H9 (cell line): ENCODE measurements around the gene ACYP1. TPM values are rescaled to one million over a fixed set of nuclear protein-coding genes. Genes with fewer than 3 reads are reported as not detected.

ENCODE experiments used
- DNase-seq: peaks from one replicate; pipeline ENCODE4 v3.0.0-alpha.2; 2017
- H2AFZ ChIP-seq: one replicate; pipeline ENCODE4 v1.6.1; 2013; ENCODE audit warnings: mild to moderate bottlenecking, low read length, control low read depth, moderate library complexity
- H2AK5ac ChIP-seq: 2 replicates; pipeline ENCODE4 v1.6.1; 2013; ENCODE audit warnings: low read length, control low read depth, mixed read lengths; ENCODE audit not compliant: insufficient read length
- H2BK120ac ChIP-seq: one replicate; pipeline ENCODE4 v1.6.1; 2013; ENCODE audit warnings: low read depth, mild to moderate bottlenecking, low read length, control low read depth, inconsistent platforms; ENCODE audit not compliant: poor library complexity, severe bottlenecking
- H2BK12ac ChIP-seq: 2 replicates; pipeline ENCODE4 v1.6.1; 2013; ENCODE audit warnings: low read length, control low read depth, mixed read lengths, low read depth; ENCODE audit not compliant: insufficient read length
- H2BK15ac ChIP-seq: 2 replicates; pipeline ENCODE4 v1.6.1; 2013; ENCODE audit warnings: low read depth, low read length, control low read depth
- H2BK20ac ChIP-seq: one replicate; pipeline ENCODE4 v1.6.1; 2013; ENCODE audit warnings: low read depth, mild to moderate bottlenecking, low read length, control low read depth, inconsistent platforms; ENCODE audit not compliant: poor library complexity, severe bottlenecking
- H2BK5ac ChIP-seq: 2 replicates; pipeline ENCODE4 v1.6.1; 2013; ENCODE audit warnings: low read length, control low read depth, mixed read lengths; ENCODE audit not compliant: insufficient read length
- H3K14ac ChIP-seq: 2 replicates; pipeline ENCODE4 v1.6.1; 2013; ENCODE audit warnings: low read length, control low read depth; ENCODE audit not compliant: insufficient read depth
- H3K18ac ChIP-seq: 2 replicates; pipeline ENCODE4 v1.6.1; 2013; ENCODE audit warnings: low read depth, mild to moderate bottlenecking, mixed read lengths, low read length, control low read depth; ENCODE audit not compliant: insufficient read length
- H3K23ac ChIP-seq: 2 replicates; pipeline ENCODE4 v1.6.1; 2013; ENCODE audit warnings: low read length, control low read depth, mixed read lengths, low read depth; ENCODE audit not compliant: insufficient read length
- H3K23me2 ChIP-seq: 2 replicates; pipeline ENCODE4 v1.6.1; 2013; ENCODE audit warnings: low read depth, mild to moderate bottlenecking, mixed read lengths, low read length, control low read depth; ENCODE audit not compliant: insufficient read length, poor library complexity, severe bottlenecking
- H3K27ac ChIP-seq: 2 replicates; pipeline ENCODE4 v1.5.1; 2013; ENCODE audit warnings: low read length, control low read depth, mixed read lengths, low read depth; ENCODE audit not compliant: insufficient read length
- H3K27me3 ChIP-seq: 2 replicates; pipeline ENCODE4 v1.6.1; 2013; ENCODE audit warnings: low read length, control low read depth, inconsistent platforms; ENCODE audit not compliant: insufficient read depth
- H3K4ac ChIP-seq: 2 replicates; pipeline ENCODE4 v1.6.1; 2013; ENCODE audit warnings: low read depth, mild to moderate bottlenecking, control low read depth, inconsistent platforms, low read length, moderate library complexity
- H3K4me1 ChIP-seq: 2 replicates; pipeline ENCODE4 v1.6.1; 2013; ENCODE audit warnings: low read length, control low read depth, inconsistent platforms; ENCODE audit not compliant: insufficient read depth
- H3K4me2 ChIP-seq: 2 replicates; pipeline ENCODE4 v1.6.1; 2013; ENCODE audit warnings: low read length, control low read depth, mixed read lengths; ENCODE audit not compliant: insufficient read length, insufficient read depth
- H3K56ac ChIP-seq: 2 replicates; pipeline ENCODE4 v1.6.1; 2013; ENCODE audit warnings: low read depth, mild to moderate bottlenecking, mixed read lengths, low read length, control low read depth; ENCODE audit not compliant: insufficient read length
- H3K79me1 ChIP-seq: 2 replicates; pipeline ENCODE4 v1.6.1; 2013; ENCODE audit warnings: low read depth, mild to moderate bottlenecking, moderate library complexity, low read length, control low read depth, inconsistent platforms; ENCODE audit not compliant: insufficient read depth, poor library complexity, severe bottlenecking
- H3K79me2 ChIP-seq: 2 replicates; pipeline ENCODE4 v1.6.1; 2013; ENCODE audit warnings: low read length, control low read depth, inconsistent platforms; ENCODE audit not compliant: insufficient read depth
- H3K9ac ChIP-seq: 2 replicates; pipeline ENCODE4 v1.6.1; 2013; ENCODE audit warnings: low read length, control low read depth, mixed read lengths; ENCODE audit not compliant: insufficient read length; ENCODE audit errors: extremely low read depth
- H3K9me3 ChIP-seq: one replicate; pipeline ENCODE4 v1.6.1; 2013; ENCODE audit warnings: low read depth, low read length, inconsistent platforms; ENCODE audit not compliant: control insufficient read depth
- H3T11ph ChIP-seq: one replicate; pipeline ENCODE4 v1.6.1; 2013; ENCODE audit warnings: mild to moderate bottlenecking, low read length, control low read depth, inconsistent platforms
- H4K20me1 ChIP-seq: one replicate; pipeline ENCODE4 v1.6.1; 2013; ENCODE audit not compliant: control insufficient read depth, insufficient read length, insufficient read depth
- H4K5ac ChIP-seq: 2 replicates; pipeline ENCODE4 v1.6.1; 2013; ENCODE audit warnings: low read depth, mild to moderate bottlenecking, mixed read lengths, low read length, control low read depth; ENCODE audit not compliant: insufficient read length
- H4K8ac ChIP-seq: replicated peaks from 2 replicates; pipeline ENCODE4 v1.6.1; 2013; ENCODE audit warnings: low read length, control low read depth, mixed read lengths, low read depth; ENCODE audit not compliant: insufficient read length
- H4K91ac ChIP-seq: 2 replicates; pipeline ENCODE4 v1.6.1; 2013; ENCODE audit warnings: low read depth, mild to moderate bottlenecking, moderate library complexity, mixed read lengths, low read length, control low read depth; ENCODE audit not compliant: insufficient read length
- H3K27ac Mint-ChIP-seq, 3 experiments: 2 replicates in 2 of 3; 3 replicates in 1 of 3; pipeline ENCODE4 v1.8.0; 2020 to 2021; ENCODE audit warnings: mixed read lengths in 3 of 3, mild to moderate bottlenecking in 1 of 3, moderate library complexity in 1 of 3
- H3K27me3 Mint-ChIP-seq: 2 replicates; pipeline ENCODE4 v1.8.0; 2021; ENCODE audit warnings: low read depth, mild to moderate bottlenecking, moderate library complexity, mixed read lengths
- H3K36me3 Mint-ChIP-seq, 3 experiments: 2 replicates in 2 of 3; 3 replicates in 1 of 3; pipeline ENCODE4 v1.8.0; 2020 to 2021; ENCODE audit warnings: low read depth in 3 of 3, mixed read lengths in 3 of 3; ENCODE audit not compliant: insufficient read depth in 1 of 3
- H3K4me1 Mint-ChIP-seq, 2 experiments: 2 replicates each; pipeline ENCODE4 v1.8.0; 2020; ENCODE audit warnings: mixed read lengths in 2 of 2
- H3K4me3 Mint-ChIP-seq, 2 experiments: 2 replicates in 1 of 2; 3 replicates in 1 of 2; pipeline ENCODE4 v1.8.0; 2020 to 2021; ENCODE audit warnings: mild to moderate bottlenecking in 2 of 2, mixed read lengths in 2 of 2, moderate library complexity in 1 of 2
- H3K9me3 Mint-ChIP-seq, 2 experiments: 2 replicates in 1 of 2; 3 replicates in 1 of 2; pipeline ENCODE4 v1.8.0; 2020; ENCODE audit warnings: mild to moderate bottlenecking in 2 of 2, mixed read lengths in 2 of 2, moderate library complexity in 1 of 2
- WGBS: extraction: QIAGEN DNeasy Blood & Tissue Kit; methylation state at CpG from one replicate; pipeline ENCODE4 v1.1.7; 2013; ENCODE audit warnings: missing lambda C conversion rate, low lambda C conversion rate, mixed read lengths; ENCODE audit not compliant: insufficient read length; ENCODE audit errors: extremely low coverage; 5-methylcytosine and 5-hydroxymethylcytosine counted together
- total RNA-seq: library from RNA; stranded (reverse); gene quantifications from 2 replicates; pipeline ENCODE4 v1.2.1, GENCODE V29; 2021
- TF ChIP-seq, protein P1 (sequence below): fragments of 200-600 bp; sonication (generic); conservative IDR thresholded peaks from 3 replicates; pipeline ENCODE4 v1.8.0; 2021; ENCODE audit warnings: antibody characterized with exemption, mild to moderate bottlenecking

The ACYP1 gene
- total RNA-seq, 1 experiment from 2014 or later = 18.9 TPM

DNA sequence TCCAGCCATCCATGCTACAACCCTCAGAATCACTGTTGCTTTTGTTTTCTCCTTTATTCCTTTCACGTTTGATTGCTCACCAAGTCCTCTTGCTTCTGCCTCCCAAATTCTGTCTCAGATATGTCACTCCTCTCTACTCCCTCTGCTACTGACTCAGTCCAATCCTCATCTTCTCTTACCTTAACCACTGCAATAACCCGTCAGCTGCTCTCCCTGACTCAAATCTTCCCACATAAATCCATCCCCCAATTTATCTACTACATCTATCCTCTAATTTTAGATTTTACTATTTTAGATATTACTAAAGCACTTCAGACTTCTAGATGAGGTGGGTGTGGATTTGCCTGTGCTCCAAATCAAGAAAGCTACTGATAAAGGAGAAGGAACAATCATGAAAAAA lies 37.9 kb downstream of the ACYP1 start:
- Mint-ChIP-seq H3K4me1 (no peaks in the 10 kb centered on the region), H3K36me3 (peaks cover 0 to 38% (median 22%) of the 10 kb centered on the region in 3 experiments; a peak in 5 of 7 replicates), H3K27ac (no peak overlapping the region), H3K4me3 (no peak overlapping the region), H3K27me3 (no peaks in the 10 kb centered on the region), H3K9me3 (no peaks in the 10 kb centered on the region)
- Histone ChIP-seq H3K4me2 (no peak overlapping the region), H3K4me1 (no peaks in the 10 kb centered on the region), H3K18ac (no peak overlapping the region), H3K79me1 (no peaks in the 10 kb centered on the region), H3K9ac (no peak overlapping the region), H3K23ac (no peak overlapping the region), H2BK5ac (no peak overlapping the region), H2AK5ac (no peak overlapping the region), H3K27me3 (no peaks in the 10 kb centered on the region), H3K4ac (no peak overlapping the region), H4K20me1 (no peaks in the 10 kb centered on the region), H3K23me2 (no peaks in the 10 kb centered on the region), H2AFZ (no peak overlapping the region), H3T11ph (no peak overlapping the region), H3K27ac (no peak overlapping the region), H4K5ac (no peak overlapping the region), H4K8ac (no peak overlapping the region), H2BK120ac (no peak overlapping the region), H3K9me3 (no peaks in the 10 kb centered on the region), H2BK20ac (no peak overlapping the region), H2BK15ac (no peak overlapping the region), H2BK12ac (no peak overlapping the region), H3K56ac (no peak overlapping the region), H4K91ac (no peak overlapping the region), H3K14ac (no peak overlapping the region), H3K79me2 (no peaks in the 10 kb centered on the region)
- DNase-seq = no peak
- WGBS = 100% methylated on average over 1 of the region's 2 CpGs
- TF ChIP-seq, protein P1, sequence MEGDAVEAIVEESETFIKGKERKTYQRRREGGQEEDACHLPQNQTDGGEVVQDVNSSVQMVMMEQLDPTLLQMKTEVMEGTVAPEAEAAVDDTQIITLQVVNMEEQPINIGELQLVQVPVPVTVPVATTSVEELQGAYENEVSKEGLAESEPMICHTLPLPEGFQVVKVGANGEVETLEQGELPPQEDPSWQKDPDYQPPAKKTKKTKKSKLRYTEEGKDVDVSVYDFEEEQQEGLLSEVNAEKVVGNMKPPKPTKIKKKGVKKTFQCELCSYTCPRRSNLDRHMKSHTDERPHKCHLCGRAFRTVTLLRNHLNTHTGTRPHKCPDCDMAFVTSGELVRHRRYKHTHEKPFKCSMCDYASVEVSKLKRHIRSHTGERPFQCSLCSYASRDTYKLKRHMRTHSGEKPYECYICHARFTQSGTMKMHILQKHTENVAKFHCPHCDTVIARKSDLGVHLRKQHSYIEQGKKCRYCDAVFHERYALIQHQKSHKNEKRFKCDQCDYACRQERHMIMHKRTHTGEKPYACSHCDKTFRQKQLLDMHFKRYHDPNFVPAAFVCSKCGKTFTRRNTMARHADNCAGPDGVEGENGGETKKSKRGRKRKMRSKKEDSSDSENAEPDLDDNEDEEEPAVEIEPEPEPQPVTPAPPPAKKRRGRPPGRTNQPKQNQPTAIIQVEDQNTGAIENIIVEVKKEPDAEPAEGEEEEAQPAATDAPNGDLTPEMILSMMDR = no peak
